Stimulated activated CD4-positive, alpha-beta T cell treated with anti-CD3 and anti-CD28 coated beads, Interleukin-12 subunit alpha, Interleukin-12 subunit beta, amount 100 ng/mL, for 24 hours (primary cell): ENCODE results near the gene TRIM6.
"Not testable (repeated sequence)": the region's sequence is repeated elsewhere in the genome, so short reads cannot be mapped to it uniquely, and the experiment has no call there.

Source experiments
- DNase-seq, 2 experiments: peaks; one replicate each; pipeline ENCODE4 v3.0.0-alpha.2; 2020; ENCODE audit warnings: low read depth in 2 of 2

Gene TRIM6, protein sequence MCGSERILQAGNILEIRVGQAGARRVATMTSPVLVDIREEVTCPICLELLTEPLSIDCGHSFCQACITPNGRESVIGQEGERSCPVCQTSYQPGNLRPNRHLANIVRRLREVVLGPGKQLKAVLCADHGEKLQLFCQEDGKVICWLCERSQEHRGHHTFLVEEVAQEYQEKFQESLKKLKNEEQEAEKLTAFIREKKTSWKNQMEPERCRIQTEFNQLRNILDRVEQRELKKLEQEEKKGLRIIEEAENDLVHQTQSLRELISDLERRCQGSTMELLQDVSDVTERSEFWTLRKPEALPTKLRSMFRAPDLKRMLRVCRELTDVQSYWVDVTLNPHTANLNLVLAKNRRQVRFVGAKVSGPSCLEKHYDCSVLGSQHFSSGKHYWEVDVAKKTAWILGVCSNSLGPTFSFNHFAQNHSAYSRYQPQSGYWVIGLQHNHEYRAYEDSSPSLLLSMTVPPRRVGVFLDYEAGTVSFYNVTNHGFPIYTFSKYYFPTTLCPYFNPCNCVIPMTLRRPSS

GRCh38 chr11:5596607-5597201 lies at the start of gene TRIM6:
TRIM6 (plus strand) TSS chr11:5596637; CDS start chr11:5596898, 261 bp downstream.
- no peak for DNase-seq

DNA sequence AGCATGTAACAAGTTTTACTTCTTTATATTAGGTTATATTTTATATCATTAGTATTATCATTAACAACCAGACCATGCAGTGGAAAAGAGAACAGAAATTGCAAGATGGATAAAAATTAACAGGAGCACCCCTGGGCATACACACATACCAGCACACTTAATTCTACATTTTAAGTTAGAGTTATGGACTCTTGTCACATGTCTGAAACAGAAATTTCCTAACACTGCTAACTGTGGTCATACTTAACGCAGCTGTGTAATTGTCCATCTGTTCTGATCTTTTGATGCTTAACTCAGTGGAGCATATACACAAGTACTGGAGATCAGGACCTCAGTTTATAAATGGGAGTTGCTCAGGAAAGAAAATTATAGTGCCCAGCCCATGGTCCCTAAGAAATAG lies 48.5 kb upstream of the TRIM6 start:
- DNase-seq = no peak

GRCh38 chr11:5548440-5548839 lies 48.0 kb upstream of the TRIM6 start, which contains the start of gene OR52H1:
OR52H1 (minus strand) TSS chr11:5548540; CDS start chr11:5545505, 3,035 bp downstream.
- no peak for DNase-seq

GRCh38 chr11:5550440-5551095 lies 45.9 kb upstream of the TRIM6 start:
- no peak for DNase-seq

GRCh38 chr11:5553343-5553742 lies 43.1 kb upstream of the TRIM6 start:
- no peak for DNase-seq

DNA sequence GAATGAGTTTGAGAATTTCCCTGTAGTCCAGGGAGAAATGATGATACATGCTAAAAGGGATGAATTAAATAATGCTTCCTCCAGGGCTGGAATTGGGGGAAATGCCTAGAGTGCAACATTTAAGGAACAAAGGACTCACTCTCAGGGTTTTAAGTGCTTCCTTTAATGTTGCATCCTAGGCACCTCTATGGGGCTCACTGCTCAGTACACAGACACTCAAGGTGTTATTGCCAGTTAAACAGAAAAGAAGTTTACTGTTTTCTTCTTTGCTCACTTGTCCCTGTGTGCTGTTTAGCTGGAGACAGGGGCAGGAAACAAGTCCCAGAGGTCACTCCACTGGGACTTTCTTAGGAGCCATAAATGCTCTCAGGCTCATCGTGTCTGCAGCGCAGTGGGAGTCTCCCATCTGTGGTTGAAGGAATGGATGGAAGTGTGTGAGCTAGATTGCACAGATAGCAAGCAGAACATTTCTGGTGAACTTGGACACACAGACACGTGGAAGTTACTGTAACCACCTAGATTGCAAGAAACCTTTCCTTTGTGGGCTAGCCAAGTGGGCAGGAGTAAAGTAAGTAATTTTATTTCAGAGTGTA lies 39.7 kb upstream of the TRIM6 start:
- DNase-seq = no peak

GRCh38 chr11:5557751-5558150 lies 38.7 kb upstream of the TRIM6 start:
- DNase-seq = no peak

- no peak for DNase-seq
Measured at GRCh38 chr11:5564259-5565019, 32.0 kb upstream of the TRIM6 start.

DNA sequence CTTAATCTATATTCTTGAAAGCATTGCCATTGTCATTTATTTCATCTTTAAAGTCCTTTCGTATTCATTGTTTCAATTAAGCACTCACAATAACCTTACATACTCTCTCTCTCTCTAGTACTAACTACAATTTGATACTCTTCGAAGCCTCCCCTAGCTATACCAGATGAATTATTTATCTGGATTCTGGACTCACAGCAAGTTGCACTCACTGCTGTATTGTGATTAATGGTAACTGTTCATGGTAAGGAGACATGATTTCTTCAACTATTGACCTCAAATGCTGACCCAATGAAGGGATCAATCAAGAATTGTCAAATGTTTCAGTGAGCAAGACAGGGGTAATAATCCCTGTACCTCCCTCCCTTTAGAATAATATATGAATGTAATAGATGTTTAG lies 21.8 kb upstream of the TRIM6 start:
- DNase-seq = no peak

- DNase-seq = no peak
Measured at GRCh38 chr11:5575152-5575551, 21.3 kb upstream of the TRIM6 start.

- no peak for DNase-seq
Measured at GRCh38 chr11:5577101-5577500, 19.3 kb upstream of the TRIM6 start.

DNA sequence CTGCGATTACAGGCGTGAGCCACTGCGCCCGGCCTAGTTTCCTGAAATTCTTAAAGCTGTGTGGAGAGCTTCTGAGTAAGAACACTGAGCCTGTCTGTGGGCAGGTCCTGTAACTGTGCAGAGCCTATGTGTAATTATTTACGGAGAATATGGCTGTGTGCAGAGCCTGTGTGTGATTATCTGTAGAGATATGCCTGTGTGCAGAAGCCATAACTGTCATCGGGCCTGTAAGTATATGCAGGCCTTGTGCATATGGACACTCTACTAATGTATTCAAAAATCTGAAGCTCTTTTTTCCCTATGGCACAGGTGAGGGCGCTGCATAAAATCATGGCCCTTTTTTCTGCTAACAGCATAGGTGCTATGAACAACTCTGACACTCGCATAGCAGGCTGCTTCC lies 15.9 kb upstream of the TRIM6 start, which contains the start of gene OR52B6:
TSS of gene OR52B6 (plus strand) at position 301 of the 400 bp plus-strand sequence. CDS start at position 301, 0 bp downstream.
- no peak for DNase-seq

GRCh38 chr11:5581014-5581413 lies 15.4 kb upstream of the TRIM6 start:
- DNase-seq = no peak

DNA sequence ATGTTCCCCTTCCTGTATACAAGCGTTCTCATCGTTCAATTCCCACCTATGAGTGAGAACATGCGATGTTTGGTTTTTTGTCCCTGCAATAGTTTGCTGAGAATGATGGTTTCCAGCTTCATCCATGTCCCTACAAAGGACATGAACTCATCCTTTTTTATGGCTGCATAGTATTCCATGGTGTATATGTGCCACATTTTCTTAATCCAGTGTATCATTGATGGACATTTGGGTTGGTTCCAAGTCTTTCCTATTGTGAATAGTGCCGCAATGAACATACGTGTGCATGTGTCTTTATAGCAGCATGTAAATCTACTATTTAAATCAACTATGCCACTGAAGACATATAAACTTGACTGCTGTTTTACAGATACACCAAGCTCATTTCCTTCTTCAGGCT lies 12.0 kb upstream of the TRIM6 start:
- DNase-seq = not testable (repeated sequence)

DNA sequence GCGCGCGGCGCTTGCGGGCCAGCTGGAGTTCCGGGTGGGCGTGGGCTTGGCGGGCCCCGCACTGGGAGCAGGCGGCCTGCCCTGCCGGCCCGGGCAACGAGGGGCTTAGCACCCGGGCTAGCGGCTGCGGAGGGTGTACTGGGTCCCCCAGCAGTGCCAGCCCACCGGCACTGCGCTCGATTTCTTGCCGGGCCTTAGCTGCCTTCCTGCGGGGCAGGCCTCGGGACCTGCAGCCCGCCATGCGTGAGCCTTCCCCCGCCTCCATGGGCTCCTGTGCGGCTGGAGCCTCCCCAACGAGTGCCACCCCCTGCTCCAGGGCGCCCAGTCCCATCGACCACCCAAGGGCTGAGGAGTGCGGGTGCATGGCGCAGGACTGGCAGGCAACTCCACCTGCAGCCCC lies 6.5 kb upstream of the TRIM6 start:
- DNase-seq = not testable (repeated sequence)

DNA sequence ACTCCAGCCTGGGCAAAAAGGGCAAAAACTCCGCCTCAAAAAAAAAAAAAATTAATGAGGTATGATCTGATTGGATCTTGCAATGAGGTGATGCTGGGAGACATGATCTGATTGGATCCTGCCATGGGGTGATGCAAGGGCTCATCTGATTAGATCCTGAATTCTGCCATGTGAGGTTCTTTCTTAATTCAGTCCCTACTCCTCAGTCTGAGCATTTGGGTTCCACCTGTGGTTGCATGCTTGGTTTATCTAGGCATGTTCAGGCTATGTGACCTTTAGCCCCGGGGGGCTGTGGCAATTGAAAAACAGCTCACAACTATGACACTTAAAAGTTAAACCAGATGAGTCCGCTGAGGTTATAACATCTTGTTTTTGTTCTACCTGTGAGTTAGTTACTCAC lies 4.8 kb upstream of the TRIM6 start:
- DNase-seq = no peak

- no peak for DNase-seq
Measured at GRCh38 chr11:5592615-5593014, 3.8 kb upstream of the TRIM6 start.

DNA sequence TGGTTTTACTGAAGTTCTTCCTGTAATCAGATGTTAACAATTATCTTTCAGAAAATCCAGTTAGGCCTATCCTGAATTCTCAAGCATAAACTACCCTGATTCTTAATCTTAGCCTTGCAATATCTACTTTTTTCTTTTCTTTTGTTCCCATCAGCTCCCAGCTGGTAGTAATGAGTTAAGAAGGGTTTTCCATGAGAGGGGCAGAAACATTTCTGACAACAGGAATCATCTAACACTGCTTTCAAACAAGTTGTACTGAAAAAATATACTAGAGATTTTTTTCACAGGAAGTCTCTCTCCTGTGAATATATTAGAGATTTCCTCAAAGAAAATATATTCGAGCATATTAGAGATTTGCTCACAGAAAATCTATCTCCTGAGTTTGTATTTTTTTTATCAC lies 3.3 kb upstream of the TRIM6 start:
- DNase-seq = no peak

DNA sequence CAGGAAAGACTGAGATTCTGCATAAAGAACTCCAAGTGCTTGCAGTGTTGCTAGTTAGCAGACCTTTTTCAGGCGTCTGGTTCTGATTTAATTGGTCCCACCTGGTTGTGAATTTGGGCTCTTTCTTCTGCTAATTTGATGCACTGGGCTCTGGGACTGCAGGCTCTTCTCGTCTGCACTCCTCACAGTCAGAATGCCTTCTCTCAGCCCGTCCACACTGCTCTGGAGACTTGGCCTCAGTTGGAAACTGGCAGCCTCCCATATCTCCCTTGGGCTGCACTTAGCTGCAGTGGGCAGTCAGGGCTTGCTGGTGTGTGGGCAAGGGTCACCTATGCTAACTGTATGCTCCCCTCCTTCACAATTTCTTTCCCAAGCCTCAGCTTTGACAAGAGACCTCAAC lies 1.5 kb downstream of the TRIM6 start:
- DNase-seq = no peak

DNA sequence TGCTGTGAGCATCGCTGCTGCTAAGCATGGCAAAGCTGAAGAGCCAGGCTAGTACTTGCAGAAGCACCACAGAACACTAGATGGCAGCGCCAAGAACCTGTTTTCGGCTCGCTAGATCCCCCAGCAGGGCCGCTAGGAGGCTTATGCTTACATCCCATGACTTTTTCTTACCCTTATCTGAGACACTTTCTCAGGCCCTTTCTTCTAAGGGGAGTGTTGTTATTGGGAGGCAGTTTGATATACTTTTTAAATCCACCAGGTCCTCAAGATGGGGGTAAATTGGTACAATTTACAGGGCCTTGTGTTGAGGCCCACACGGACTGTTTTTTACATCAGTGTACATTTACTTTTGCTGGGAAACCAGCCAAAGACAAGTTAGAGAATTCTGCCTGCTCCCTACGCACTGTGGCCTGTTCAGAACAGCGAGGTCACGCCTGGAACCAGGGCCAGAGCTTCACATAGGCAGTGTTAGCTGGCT lies 4.0 kb downstream of the TRIM6 start:
- DNase-seq = peak; percentile 25 to 30

DNA sequence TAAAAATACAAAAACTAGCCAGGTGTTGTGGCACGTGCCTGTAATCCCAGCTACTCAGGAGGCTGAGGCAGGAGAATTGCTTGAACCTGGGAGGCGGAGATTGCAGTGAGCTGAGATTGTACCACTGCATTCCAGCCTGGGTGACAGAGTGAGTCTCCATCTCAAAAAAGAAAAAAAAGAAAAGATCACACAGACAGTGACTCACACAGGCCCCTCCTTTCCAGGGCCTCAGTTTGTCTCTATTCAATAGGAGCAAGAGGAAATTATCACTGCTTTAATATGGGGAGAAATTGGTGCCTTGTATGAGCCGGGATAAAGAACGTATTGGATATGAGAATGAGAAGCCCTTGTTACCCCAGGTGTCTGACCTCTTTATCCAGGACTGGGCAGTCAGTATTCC lies 6.4 kb downstream of the TRIM6 start:
- DNase-seq = not testable (repeated sequence)
